GM21576 (cell line): ENCODE measurements around the gene FAM83C.

Experiments used
- ATAC-seq: cut with Tn5 transposase; IDR thresholded peaks from one replicate; pipeline ENCODE4 v1.9.1; 2021; ENCODE audit warnings: mild to moderate bottlenecking, moderate library complexity; ENCODE audit not compliant: unreplicated experiment

Gene FAM83C

GRCh38 chr20:35284992-35285805 lies 7.0 kb downstream of the FAM83C start:
- peak; percentile 9 for ATAC-seq

- ATAC-seq, result peak; percentile 66
Measured at GRCh38 chr20:35284267-35284991, 7.8 kb downstream of the FAM83C start, which contains the start of gene EIF6. Gene EIF6, minus strand, starts transcription at chr20:35284772. Its CDS starts 285 bp downstream, at chr20:35284487.

- no peak for ATAC-seq
Measured at GRCh38 chr20:35283441-35284266, 8.6 kb downstream of the FAM83C start.

DNA sequence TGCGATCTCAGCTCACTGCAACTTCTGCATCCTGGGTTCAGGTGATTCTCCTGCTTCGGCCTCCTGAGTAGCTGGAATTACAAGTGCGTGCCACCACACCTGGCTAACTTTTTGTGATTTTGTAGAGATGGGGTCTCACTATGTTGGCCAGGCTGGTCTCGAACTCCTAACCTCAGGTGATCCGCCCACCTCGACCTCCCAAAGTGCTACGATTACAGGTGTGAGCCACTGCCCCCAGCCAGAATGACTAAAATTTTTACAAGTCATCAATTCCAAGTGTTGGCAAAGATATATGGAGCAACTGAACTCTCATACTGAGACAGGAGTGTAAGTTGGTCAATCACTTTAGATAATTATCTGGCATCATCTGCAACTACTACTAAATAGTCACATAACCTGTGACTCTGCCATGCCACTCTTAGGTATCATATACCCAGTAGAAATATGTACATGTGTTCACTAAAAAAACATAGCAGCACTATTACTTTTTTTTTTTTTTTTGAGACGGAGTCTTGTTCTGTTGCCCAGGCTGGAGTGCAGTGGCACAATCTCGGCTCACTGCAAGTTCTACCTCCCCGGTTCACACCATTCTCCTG lies 10.6 kb downstream of the FAM83C start:
- no peak for ATAC-seq

DNA sequence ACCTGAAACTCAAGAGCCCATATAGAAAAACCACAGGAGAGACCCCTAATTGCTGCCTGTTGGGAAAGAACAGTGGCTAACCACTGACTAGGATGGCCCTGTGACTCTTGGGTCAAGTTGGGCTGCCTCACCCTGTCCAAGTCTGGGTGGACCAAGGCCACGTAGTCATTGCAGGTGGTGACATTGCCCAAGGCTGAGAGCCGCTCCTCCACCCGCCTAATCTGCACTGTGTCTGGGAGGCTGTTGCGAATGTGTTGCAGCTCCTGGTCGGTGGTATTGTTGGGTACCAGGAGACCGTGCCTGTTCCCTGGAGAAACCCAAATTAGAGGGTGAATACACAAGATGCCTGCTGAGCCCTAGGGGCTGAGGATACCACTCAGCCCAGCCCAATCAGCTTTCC lies 11.7 kb downstream of the FAM83C start:
- no peak for ATAC-seq

DNA sequence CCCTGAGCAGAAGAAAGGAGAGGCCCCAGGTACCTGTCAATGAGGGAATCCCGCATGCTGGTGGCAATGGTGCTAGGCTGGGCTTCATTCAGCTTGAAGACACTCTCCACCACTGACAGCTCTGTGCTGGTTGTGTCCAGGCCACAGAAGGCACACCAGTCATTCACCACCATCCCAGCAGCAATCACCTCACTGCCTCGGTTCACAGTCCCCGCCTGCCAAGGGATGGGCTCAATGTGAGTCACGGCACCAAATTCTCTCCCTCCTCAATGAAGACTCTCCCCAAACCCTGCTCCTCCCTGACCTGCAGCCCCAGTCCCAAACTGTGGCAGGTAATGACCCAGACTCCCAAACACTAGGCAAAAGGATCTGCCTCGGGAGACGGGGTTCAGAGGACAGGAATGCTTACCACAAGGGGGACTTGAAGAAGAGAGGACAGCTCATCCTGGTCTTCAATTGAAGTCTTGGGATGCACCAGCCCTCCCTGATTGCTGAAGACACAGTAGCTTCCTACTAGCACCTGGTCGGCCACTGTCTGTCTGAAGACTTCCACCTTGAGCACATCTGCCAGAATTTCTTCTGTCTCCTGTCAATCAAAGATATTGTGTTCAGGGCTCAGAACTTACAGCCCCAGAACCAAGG lies 12.6 kb downstream of the FAM83C start:
- no peak for ATAC-seq

DNA sequence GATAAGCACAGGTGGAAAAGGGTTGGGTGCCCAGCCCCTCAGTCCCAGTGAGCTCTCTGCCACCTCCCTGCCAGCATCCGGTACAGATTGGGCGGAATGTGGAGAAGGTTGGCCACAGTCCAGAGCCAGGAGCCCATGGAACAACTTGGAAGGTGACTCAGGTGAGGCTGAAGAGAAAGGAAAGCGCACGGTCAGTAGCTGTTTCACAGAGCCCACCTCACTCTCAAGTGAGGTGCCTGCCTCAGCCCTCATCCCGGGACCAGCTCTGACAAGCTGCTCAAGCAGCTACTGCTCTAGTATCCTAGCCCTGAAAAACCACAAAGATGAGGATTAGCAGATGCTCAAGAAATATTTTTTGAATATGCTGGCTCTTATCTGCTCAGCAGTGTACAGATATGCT lies 13.2 kb downstream of the FAM83C start:
- ATAC-seq, result no peak

DNA sequence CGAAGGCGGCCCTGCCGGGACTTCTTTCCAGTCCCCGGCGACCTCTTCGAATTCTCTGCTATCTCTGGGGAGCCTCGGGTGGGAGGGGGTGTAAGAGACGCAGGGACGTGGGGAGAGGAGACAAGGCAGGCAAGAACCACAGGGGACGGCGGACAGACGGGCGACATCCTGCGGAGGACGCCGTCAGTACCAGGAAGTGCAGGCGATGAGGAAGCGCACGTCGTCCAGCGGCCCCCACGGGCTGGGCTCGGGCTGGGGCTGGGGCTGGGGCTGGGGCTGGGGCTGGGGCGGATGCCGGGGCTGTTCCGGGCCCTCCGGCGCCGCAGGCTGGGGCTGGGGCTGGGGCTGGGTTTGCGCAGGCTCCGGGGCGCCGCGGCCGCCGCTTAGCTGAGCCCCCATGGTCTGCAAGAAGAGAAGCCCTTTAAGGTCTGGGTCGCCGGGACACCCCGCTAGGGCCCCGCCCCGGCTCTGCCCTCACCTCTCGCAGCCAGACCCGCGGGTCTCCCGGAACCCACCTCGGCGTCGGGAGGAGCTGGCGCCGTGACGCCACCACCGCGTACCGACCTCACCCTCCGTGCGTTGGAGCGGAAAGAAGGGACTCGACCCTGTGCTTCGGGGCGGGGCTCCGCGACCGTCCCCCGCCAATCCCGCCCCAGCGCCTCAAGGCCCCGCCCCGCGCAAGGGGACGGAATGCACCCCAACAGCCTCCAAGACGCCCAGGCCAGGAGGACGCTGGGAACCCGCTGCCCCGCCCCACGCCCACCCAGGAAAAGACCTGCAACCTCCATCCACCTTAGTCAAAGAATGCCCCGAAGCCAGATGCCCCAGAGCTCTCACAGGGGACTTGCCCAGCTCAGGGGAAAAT lies 14.5 kb downstream of the FAM83C start, which contains the start of gene MMP24OS:
TSS of gene MMP24OS (minus strand) at position 592 of the 865 bp plus-strand sequence. CDS start at position 399, 193 bp downstream.
- ATAC-seq, result peak; percentile 73

DNA sequence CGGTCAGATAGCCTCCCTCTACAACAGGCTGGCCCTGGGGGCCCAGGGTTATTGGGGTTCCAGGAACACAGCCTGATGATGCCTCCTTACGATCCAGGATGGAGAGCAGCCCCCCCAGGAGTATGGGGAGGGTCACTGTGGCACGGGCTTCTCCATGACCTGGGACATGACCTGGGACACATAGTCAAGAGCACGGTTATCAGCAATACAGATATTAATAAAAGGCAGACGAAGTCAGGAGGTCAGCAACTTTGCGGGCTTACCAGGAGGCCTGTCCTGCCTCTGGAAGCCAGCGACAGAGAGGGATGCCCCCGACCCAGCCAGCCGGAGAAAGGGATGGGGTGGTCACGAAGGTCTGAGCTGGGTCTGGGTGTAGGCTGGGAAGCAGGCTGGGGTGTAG lies 15.1 kb downstream of the FAM83C start:
- no peak for ATAC-seq

- ATAC-seq, result no peak
Measured at GRCh38 chr20:35276408-35276807, 15.8 kb downstream of the FAM83C start.

DNA sequence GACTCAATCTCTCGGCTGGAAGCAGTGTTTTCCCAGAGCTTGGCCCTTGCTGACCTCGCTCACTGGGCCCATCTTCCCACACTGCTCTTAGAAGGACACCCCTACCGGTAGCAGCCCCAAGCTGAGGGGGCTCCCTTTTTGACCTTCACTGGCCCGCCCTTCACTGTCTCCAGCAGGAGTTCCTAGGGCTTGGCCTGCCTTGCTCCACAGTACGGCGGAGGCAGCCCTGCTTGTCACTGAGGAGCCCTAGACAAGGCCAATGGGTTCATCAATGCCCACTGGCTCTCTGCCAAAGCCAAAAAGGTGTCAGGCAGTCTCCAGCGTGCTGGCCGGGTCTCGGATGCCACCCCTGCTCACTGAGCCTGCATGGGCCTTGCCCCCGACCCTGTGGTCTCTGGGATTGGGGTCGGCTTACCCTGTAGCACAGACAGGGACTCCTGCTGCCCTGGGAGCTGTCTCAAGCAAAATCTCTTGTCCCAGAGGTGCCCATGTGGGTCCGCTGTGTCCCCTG lies 16.4 kb downstream of the FAM83C start:
- no peak for ATAC-seq

- no peak for ATAC-seq
Measured at GRCh38 chr20:35274172-35275092, 17.8 kb downstream of the FAM83C start.

DNA sequence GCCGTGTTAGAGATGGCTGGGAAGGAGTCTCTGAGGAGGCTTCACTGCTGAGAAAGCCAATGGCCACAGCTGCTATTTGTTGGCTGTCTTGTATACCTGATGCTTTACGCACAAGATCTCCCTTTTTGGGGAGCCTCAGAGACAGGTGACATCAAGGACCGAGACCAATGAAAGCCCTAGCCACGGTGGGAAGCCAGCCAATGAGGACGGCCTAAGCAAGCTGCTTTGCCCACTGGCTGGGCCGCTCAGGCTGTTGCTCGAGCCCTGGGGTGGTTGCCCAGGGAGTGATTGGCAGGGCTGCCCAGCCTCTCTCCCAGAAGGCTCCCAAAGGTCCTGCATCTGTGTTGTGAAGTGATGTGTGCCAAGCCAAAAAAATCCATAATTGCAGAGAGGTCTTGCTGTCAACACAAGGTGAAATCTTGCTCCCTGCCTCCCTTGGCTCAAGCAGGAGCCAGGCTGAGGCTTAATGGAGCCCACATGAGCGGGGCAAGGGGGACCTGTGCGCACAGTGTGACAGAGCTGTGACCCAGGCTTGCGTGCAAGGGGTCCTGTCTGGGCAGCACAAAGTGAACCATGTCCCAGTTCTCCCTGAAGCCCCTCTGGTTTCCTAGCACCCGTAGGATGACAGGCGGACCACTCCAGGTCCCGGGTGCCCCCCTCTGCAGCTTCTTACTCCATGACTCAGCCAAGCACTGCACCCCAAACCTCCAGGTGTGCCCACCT lies 18.6 kb downstream of the FAM83C start:
- no peak for ATAC-seq

DNA sequence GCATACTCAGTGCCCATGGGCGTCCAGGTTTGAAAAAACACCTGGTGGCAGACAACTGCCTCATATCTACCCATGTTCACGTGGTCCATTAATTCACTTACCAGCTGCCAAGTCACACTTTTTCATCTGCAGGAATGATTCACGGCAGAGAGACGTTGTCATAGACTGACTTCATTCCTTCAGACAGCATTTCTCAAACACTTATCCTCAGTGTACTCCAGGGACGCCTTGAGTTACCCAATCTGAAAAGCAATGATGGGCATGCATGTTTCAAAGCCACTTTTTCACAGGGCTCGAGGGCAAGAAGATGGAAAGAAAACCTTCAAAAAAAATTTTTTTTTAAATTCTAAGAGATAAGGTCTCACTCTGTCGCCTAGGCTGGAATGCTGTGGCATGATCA lies 20.3 kb downstream of the FAM83C start:
- no peak for ATAC-seq

DNA sequence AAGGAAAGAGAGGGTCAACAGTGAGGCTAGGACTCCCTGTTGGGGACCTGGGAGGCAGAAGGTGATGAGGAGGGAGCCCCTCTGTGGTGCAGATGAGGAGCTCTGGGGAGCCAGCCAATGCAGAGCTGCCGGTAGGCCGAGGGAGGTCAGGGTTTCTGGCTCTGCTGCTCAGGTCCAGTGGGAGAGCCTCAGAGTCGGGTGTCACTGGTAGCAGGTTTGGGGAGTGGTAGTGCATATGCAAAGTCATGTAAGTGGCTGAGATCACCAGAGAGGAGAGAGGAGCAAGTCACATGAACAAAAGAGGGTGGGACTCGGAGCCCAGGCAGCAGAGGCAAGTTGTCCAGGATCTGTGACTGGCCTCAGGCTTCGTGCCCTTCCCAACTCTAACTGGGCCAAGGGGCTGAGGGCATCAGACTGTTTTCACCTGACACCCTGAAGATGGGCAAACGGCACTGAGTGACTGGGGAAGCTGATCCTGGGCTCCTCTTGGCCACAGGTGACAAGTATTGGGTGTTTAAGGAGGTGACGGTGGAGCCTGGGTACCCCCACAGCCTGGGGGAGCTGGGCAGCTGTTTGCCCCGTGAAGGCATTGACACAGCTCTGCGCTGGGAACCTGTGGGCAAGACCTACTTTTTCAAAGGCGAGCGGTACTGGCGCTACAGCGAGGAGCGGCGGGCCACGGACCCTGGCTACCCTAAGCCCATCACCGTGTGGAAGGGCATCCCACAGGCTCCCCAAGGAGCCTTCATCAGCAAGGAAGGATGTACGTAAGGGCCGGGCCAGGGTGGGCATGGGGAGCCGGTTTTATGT lies 20.9 kb downstream of the FAM83C start:
- ATAC-seq, result no peak

DNA sequence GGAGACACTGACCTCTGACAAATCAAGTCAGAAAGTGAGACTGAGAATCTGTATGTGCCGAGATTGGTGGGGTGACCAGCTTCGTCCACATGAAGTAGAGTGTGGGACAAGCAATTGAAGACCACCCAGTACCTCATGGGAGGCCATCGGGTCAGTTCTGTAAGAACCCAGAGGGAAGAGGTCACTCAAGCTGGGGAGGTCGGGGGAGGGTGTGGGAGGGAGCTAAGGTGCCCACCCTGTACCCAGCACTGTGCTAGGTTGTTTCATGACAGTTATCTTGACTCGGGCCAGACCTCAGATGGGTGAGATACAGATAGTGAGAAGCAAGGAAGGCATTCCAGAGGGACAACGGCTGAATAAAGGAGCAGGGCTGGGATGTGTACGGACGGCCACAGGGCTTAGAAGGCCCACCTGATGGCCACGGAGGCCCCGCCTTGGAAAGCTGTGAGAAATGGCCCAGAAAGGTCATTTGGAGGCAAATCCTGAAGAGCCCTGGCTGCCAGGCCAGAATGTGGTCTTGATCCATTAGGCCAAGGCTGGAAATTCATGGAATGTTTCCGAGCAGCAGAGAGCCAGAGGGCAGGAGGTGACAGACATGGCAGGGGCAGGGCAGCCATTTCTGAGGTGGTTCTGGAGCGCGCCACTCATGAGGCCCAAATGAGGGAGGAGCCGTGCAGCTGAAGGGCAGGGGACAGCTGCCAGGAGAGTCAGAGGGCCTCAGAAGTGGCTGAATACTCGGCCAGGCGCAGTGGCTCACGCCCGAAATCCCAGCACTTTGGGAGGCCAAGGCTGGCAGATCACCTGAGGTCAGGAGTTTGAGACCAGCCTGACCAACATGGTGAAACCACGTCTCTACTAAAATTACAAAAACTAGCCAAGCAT lies 22.0 kb downstream of the FAM83C start:
- ATAC-seq, result no peak
